Tibial nerve (tissue), 3 donors: ENCODE data around the gene SNRNP200.
A peak's percentile ranks its signal among the peaks of the same experiment; 100 is the strongest.

Source experiments
- POLR2A ChIP-seq, 2 donors: fragments of 450-650 bp; IDR thresholded peaks; one replicate each; pipeline ENCODE4 v1.6.1; 2017; ENCODE audit warnings: antibody characterized with exemption in 2 of 2, mild to moderate bottlenecking in 2 of 2, moderate library complexity in 2 of 2
- TF ChIP-seq, protein P1 (sequence below), 5 experiments: fragments of 200-600 bp in 3 of 5; fragments of 450-650 bp in 2 of 5; sonication (generic) in 3 of 5; IDR thresholded peaks; one replicate each; pipeline ENCODE4 v1.5.1; 2016 to 2019; ENCODE audit warnings: antibody characterized with exemption in 5 of 5, mild to moderate bottlenecking in 3 of 5, moderate library complexity in 2 of 5

DNA sequence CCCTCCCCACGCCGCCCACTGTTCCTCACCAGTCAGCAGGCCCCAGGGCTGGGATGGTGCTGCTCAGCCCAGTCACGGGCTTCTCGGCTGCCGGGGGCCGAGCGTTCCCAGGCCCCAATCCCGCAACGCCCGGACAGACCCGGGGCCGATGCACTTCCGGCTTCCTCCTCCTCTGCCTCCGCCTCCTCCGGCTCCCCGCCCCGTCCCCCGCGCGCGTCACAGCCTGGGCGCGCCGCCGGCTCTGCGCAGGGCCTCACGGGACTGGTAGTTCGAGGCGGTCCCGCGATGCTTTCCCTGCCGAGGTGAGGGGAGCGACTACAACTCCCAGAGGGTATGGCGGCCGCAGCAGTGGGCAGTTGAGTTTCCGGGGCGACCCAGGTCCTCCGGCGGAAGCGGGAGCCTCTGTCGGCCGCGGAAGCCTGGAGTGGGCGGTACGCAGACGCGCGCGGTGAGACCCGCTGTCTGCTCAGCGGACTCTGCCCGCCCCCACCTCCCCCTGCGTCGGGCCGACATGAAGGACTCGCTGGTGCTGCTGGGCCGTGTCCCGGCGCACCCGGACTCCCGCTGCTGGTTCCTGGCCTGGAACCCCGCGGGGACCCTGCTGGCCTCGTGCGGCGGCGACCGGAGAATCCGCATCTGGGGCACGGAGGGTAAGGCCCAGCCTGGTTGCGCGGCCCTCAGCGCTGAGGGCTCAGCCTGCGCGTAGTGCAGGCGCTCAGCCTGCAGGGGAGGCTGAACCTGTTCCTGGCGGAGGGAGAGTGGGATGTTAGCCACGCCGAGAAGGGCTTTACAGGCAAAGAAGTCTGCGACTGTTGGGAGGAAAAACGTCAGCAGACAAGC is 39.3 kb downstream of the SNRNP200 start, which contains the start of the genes CIAO1 and TMEM127:
- TF ChIP-seq, protein P1, sequence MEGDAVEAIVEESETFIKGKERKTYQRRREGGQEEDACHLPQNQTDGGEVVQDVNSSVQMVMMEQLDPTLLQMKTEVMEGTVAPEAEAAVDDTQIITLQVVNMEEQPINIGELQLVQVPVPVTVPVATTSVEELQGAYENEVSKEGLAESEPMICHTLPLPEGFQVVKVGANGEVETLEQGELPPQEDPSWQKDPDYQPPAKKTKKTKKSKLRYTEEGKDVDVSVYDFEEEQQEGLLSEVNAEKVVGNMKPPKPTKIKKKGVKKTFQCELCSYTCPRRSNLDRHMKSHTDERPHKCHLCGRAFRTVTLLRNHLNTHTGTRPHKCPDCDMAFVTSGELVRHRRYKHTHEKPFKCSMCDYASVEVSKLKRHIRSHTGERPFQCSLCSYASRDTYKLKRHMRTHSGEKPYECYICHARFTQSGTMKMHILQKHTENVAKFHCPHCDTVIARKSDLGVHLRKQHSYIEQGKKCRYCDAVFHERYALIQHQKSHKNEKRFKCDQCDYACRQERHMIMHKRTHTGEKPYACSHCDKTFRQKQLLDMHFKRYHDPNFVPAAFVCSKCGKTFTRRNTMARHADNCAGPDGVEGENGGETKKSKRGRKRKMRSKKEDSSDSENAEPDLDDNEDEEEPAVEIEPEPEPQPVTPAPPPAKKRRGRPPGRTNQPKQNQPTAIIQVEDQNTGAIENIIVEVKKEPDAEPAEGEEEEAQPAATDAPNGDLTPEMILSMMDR (IDR thresholded peaks at IDR 0.05): peak in 4 of 5 experiments; percentile 5 to 56 (median 40)
- TF ChIP-seq POLR2A (IDR thresholded peaks at IDR 0.05): peak; percentile 65 to 89
